ENCODE measurements around the gene CHML.

Gene CHML

GRCh38 chr1:241617426-241617825 lies 22.7 kb downstream of the CHML start:
- no peak for DNase-seq (ENCODE audit: low read depth)

- DNase-seq (ENCODE audit: low read depth) = no peak
Measured at GRCh38 chr1:241615043-241615974, 24.9 kb downstream of the CHML start.

- DNase-seq (ENCODE audit: low read depth) = no peak
Measured at GRCh38 chr1:241614572-241614971, 25.6 kb downstream of the CHML start.

GRCh38 chr1:241614144-241614543 lies 26.0 kb downstream of the CHML start:
- DNase-seq (ENCODE audit: low read depth) = no peak

GRCh38 chr1:241612533-241613477 lies 27.4 kb downstream of the CHML start:
- no peak for DNase-seq (ENCODE audit: low read depth)

GRCh38 chr1:241611736-241612135 lies 28.4 kb downstream of the CHML start:
- no peak for DNase-seq (ENCODE audit: low read depth)

GRCh38 chr1:241611063-241611462 lies 29.1 kb downstream of the CHML start:
- DNase-seq (ENCODE audit: low read depth) = no peak

- DNase-seq (ENCODE audit: low read depth) = no peak
Measured at GRCh38 chr1:241610056-241610815, 29.9 kb downstream of the CHML start.

- DNase-seq (ENCODE audit: low read depth) = no peak
Measured at GRCh38 chr1:241608379-241609033, 31.7 kb downstream of the CHML start.

GRCh38 chr1:241607497-241607896 lies 32.7 kb downstream of the CHML start:
- DNase-seq (ENCODE audit: low read depth) = no peak

GRCh38 chr1:241606544-241606943 lies 33.6 kb downstream of the CHML start:
- no peak for DNase-seq (ENCODE audit: low read depth)

- no peak for DNase-seq (ENCODE audit: low read depth)
Measured at GRCh38 chr1:241605146-241605805, 34.9 kb downstream of the CHML start.

GRCh38 chr1:241603731-241604245 lies 36.4 kb downstream of the CHML start:
- no peak for DNase-seq (ENCODE audit: low read depth)

GRCh38 chr1:241600496-241600901 lies 39.7 kb downstream of the CHML start:
- no peak for DNase-seq (ENCODE audit: low read depth)

GRCh38 chr1:241598249-241598648 lies 41.9 kb downstream of the CHML start:
- DNase-seq (ENCODE audit: low read depth) = no peak

GRCh38 chr1:241596633-241597032 lies 43.5 kb downstream of the CHML start:
- DNase-seq (ENCODE audit: low read depth) = no peak

- no peak for DNase-seq (ENCODE audit: low read depth)
Measured at GRCh38 chr1:241593186-241593585, 47.0 kb downstream of the CHML start.

GRCh38 chr1:241592273-241592958 lies 47.8 kb downstream of the CHML start:
- no peak for DNase-seq (ENCODE audit: low read depth)

- DNase-seq (ENCODE audit: low read depth) = no peak
Measured at GRCh38 chr1:241591736-241592135, 48.4 kb downstream of the CHML start.

GRCh38 chr1:241591317-241591716 lies 48.9 kb downstream of the CHML start:
- DNase-seq (ENCODE audit: low read depth) = no peak

All from stimulated activated CD8-positive, alpha-beta memory T cell treated with anti-CD3 and anti-CD28 coated beads, Interleukin-15, amount 100 ng/mL, for 1 hour (primary cell).